Activated B cell treated with CpG ODN at 0.5 μM for 24 hours (primary cell): ENCODE data around the gene ILF2. TPM values are rescaled to one million over a fixed set of nuclear protein-coding genes. Genes with fewer than 3 reads are reported as not detected.

Experiments used
- ATAC-seq: fragments of 200-7000 bp; cut with Tn5 transposase; one replicate; pipeline ENCODE4 v1.10.0; 2021; ENCODE audit warnings: low read depth, mild to moderate bottlenecking, moderate library complexity
- CTCF ChIA-PET: fragments of 350-600 bp; sonication (Branson Sonifier 250); formaldehyde crosslinking; loops from one replicate; lab custom pipeline; 2021; ENCODE audit warnings: antibody characterized with exemption; lab: Charles Lee
- POLR2A ChIA-PET: fragments of 350-600 bp; sonication (Branson Sonifier 250); formaldehyde crosslinking; loops from one replicate; lab custom pipeline; 2021; ENCODE audit warnings: antibody characterized with exemption; lab: Charles Lee
- DNase-seq: peaks from one replicate; pipeline ENCODE4 v3.0.0; 2022
- H3K27ac Mint-ChIP-seq: one replicate; pipeline ENCODE4 v1.8.0; 2020; ENCODE audit warnings: mixed read lengths
- H3K27me3 Mint-ChIP-seq: one replicate; pipeline ENCODE4 v1.8.0; 2021; ENCODE audit warnings: mixed read lengths
- H3K36me3 Mint-ChIP-seq: one replicate; pipeline ENCODE4 v1.8.0; 2021; ENCODE audit warnings: low read depth, mixed read lengths
- H3K4me1 Mint-ChIP-seq: one replicate; pipeline ENCODE4 v1.8.0; 2021; ENCODE audit warnings: mixed read lengths
- H3K4me3 Mint-ChIP-seq: one replicate; pipeline ENCODE4 v1.8.0; 2020; ENCODE audit warnings: mild to moderate bottlenecking, mixed read lengths
- H3K9me3 Mint-ChIP-seq: one replicate; pipeline ENCODE4 v1.8.0; 2020; ENCODE audit warnings: mixed read lengths
- CTCF ChIP-seq: fragments of 200-600 bp; IDR thresholded peaks from one replicate; pipeline ENCODE4 v1.8.0; 2022; ENCODE audit warnings: antibody characterized with exemption, mild to moderate bottlenecking
- intact Hi-C: fragments of 100-400 bp; cut with micrococcal nuclease; formaldehyde crosslinking; loops from one replicate; pipeline ENCODE4 v1.15.1; 2024
- total RNA-seq: library from RNA; stranded (reverse); gene quantifications from 2 replicates; pipeline ENCODE4 v1.2.3, GENCODE V29; 2022

The ILF2 gene
- total RNA-seq, 1 donor from 2014 or later, result 182 TPM

DNA sequence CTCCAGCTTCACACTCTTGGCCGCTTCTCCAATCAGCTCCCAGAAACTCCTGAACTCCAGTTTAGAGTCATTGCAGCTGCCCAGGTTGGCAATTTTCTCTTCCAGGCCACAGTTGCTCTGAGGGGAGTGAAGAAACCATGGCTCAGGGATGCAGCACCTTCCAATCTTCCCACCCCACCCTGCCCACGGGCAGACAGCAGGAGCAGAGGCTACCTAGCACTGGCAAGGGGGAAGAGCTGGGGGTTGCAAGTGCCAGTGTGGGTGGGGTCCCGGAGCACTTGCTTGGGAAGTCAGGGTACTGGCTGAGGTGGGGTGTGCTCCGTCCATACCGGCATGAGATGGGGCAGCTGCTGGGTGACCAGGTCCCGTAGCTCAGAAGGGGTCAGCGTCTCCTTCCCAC, 55.9 kb downstream of the ILF2 start:
- POLR2A ChIA-PET, result interaction anchor here (1.0 to 1.6 kb wide), 2 partner anchors 11 to 19 kb away, joined by 3 to 8 read pairs; partner anchors contain the start of gene CHTOP
- CTCF ChIA-PET, result no interaction called here
- TF ChIP-seq CTCF, result no peak
- Mint-ChIP-seq H3K9me3 (no peaks in the 10 kb centered on the region), H3K27ac (no peak overlapping the region), H3K27me3 (no peaks in the 10 kb centered on the region), H3K4me3 (no peak overlapping the region), H3K36me3 (no peaks in the 10 kb centered on the region), H3K4me1 (no peaks in the 10 kb centered on the region)
- ATAC-seq (no peak), DNase-seq (no peak)
- intact Hi-C loops, result no loop called here

- H3K4me1 Mint-ChIP-seq, result no peaks in the 10 kb centered on the region
- no peak for DNase-seq
- TF ChIP-seq CTCF, result no peak
- H3K27me3 Mint-ChIP-seq, result no peaks in the 10 kb centered on the region
- no peaks in the 10 kb centered on the region for H3K9me3 Mint-ChIP-seq
- no peak overlapping the region for H3K27ac Mint-ChIP-seq
- H3K36me3 Mint-ChIP-seq, result no peaks in the 10 kb centered on the region
- CTCF ChIA-PET, result no interaction called here
- no peak overlapping the region for H3K4me3 Mint-ChIP-seq
- no peak for ATAC-seq
- intact Hi-C loops, result no loop called here
- POLR2A ChIA-PET, result interaction anchor here (0.8 to 1.6 kb wide), 3 partner anchors 10 to 113 kb away, joined by 3 to 8 read pairs (median 3); partner anchors contain the start of genes CHTOP and INTS3
Observed at GRCh38 chr1:153614189-153614900, 56.4 kb downstream of the ILF2 start.

DNA sequence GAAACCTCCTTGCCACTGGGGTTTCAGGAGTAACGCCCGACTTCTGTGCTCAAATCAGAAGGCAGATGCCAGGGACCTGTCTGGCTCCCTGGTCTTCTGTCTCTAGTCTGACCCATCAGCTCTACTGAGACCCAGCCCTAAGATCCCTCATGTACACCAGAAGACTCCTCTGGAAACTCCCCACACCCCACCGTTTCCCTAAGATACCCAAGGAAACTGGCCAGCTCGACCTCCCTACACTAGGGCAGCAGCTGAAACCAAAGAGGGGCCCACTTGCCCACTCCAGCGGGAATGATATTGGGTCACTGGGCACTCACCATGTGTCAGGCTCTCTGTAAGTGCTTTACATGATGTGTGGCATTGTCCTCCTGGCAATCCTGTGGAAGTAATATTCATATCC, 57.4 kb downstream of the ILF2 start:
- ChIA-PET CTCF (no interaction called here), POLR2A (interaction anchor here (2.2 kb wide), 1 partner anchor 21 kb away, joined by 8 read pairs; the partner anchor contains the start of gene CHTOP)

DNA sequence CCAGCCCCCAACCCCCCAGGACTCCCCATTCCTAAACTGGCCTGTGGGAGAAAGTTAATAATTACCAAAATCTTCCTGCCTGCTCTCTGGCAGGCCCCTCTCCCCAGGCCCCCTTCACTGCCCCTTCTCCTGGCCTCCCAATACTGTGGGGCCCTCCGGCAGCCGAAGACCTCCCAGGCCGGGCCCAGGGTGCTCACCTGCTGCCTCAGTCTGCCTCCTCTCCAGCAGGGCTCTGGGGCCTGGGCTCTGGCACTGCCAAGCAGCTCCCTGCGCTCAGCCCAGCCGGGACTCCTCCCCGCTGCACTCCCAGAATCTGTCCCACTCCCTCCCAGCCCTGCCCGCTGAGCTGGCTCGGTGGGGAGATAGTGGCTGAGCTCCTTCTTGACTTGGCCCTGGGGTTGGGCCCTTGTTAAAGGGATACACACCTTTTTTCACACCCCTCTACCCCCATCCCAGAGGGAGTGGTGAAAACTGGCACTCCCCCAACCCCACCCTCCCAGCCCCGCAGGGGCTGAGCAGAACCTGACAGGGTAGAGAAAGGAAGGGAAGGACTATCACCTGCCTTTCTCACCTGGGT, 58.0 kb downstream of the ILF2 start, which contains the start of gene S100A16:
S100A16 (minus strand) TSS at position 383 of the 577 bp plus-strand sequence. CDS start 4,986 bp downstream, outside the sequence.
- Mint-ChIP-seq H3K9me3 (no peaks in the 10 kb centered on the region), H3K27ac (no peak within 1 kb of the TSS), H3K36me3 (no peaks in the 10 kb centered on the region), H3K4me1 (peaks cover 1% of the 10 kb centered on the region), H3K4me3 (no peak within 1 kb of the TSS), H3K27me3 (no peaks in the 10 kb centered on the region)
- no peak for TF ChIP-seq CTCF
- ChIA-PET CTCF (no interaction called here), POLR2A (interaction anchor here (2.2 kb wide), 1 partner anchor 21 kb away, joined by 8 read pairs; the partner anchor contains the start of gene CHTOP)
- ATAC-seq, result no peak
- intact Hi-C loops, result no loop called here
- no peak for DNase-seq

More for the DNA sequence above, 57.4 kb downstream of the ILF2 start:
- no peak overlapping the region for H3K27ac Mint-ChIP-seq
- no peak for DNase-seq
- intact Hi-C loops, result no loop called here
- no peaks in the 10 kb centered on the region for H3K9me3 Mint-ChIP-seq
- no peak for TF ChIP-seq CTCF
- no peak for ATAC-seq
- no peak overlapping the region for H3K4me3 Mint-ChIP-seq
- peaks cover 1% of the 10 kb centered on the region for H3K4me1 Mint-ChIP-seq
- no peaks in the 10 kb centered on the region for H3K36me3 Mint-ChIP-seq
- H3K27me3 Mint-ChIP-seq, result no peaks in the 10 kb centered on the region

GRCh38 chr1:153612111-153612754, 58.6 kb downstream of the ILF2 start:
- H3K27ac Mint-ChIP-seq, result no peak overlapping the region
- ChIA-PET CTCF (no interaction called here), POLR2A (interaction anchor here (2.2 kb wide), 1 partner anchor 22 kb away, joined by 8 read pairs; the partner anchor contains the start of gene CHTOP)
- no peak for TF ChIP-seq CTCF
- no peak for DNase-seq
- intact Hi-C loops, result no loop called here
- no peaks in the 10 kb centered on the region for H3K36me3 Mint-ChIP-seq
- ATAC-seq, result no peak
- no peak overlapping the region for H3K4me3 Mint-ChIP-seq
- no peaks in the 10 kb centered on the region for H3K27me3 Mint-ChIP-seq
- H3K9me3 Mint-ChIP-seq, result no peaks in the 10 kb centered on the region
- H3K4me1 Mint-ChIP-seq, result peaks cover 1% of the 10 kb centered on the region
